ENCODE results near the gene C5orf52.
"Not testable (repeated sequence)": the region's sequence is repeated elsewhere in the genome, so short reads cannot be mapped to it uniquely, and the experiment has no call there.

C5orf52 gene

DNA sequence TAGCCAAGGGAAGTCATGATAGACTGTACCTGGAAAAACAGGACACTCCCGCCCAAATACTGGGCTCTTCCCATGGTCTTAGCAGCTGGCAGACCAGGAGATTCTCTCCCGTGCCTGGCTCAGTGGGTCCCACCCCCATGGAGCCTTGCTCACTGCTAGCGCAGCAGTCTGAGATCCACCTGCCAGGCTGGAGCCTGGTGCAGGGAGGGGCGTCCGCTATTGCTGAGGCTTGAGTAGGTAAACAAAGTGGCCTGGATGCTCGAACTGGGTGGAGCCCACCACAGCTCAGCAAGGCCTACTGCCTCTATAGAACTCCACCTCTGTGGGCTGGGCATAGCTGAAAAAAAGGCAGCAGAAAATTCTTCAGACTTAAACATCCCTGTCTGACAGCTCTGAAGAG, 49.8 kb downstream of the C5orf52 start:
- in situ Hi-C loops (cut with HindIII; ENCODE audit: low sequenced_read_pairs): no loop called here

- in situ Hi-C loops (cut with HindIII; ENCODE audit: low sequenced_read_pairs): not testable (repeated sequence)
Observed at GRCh38 chr5:157722895-157723294, 51.6 kb downstream of the C5orf52 start.

- in situ Hi-C loops (cut with HindIII; ENCODE audit: low sequenced_read_pairs): not testable (repeated sequence)
Observed at GRCh38 chr5:157726607-157727006, 55.3 kb downstream of the C5orf52 start.

DNA sequence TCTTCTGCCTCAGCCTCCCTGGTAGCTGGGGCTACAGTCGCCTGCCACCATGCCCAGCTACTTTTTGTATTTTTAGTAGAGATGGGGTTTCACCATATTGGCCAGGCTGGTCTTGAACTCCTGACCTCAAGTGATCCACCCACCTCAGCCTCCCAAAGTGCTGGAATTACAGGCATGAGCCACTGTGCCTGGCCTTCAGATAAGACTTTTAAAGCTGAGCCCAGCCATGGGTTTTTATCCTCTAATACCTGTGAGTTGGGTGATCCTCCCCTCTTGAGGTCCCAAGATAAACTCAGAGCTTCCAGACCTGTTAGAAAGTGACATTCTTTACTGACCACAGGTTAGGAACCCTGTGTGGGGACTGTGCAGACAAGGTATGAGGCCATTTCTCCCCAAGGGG, 56.5 kb downstream of the C5orf52 start:
- in situ Hi-C loops (cut with HindIII; ENCODE audit: low sequenced_read_pairs): not testable (repeated sequence)
